Heart left ventricle (tissue), 16 donors: ENCODE measurements around the gene XG. TPM values are rescaled to one million over a fixed set of nuclear protein-coding genes. Genes with fewer than 3 reads are reported as not detected.
A peak's percentile ranks its signal among the peaks of the same experiment; 100 is the strongest.

ENCODE experiments used
- ATAC-seq, 4 donors: fragments of 200-7000 bp; cut with Tn5 transposase; one replicate each; pipeline ENCODE4 v1.9.1; 2020 to 2022; ENCODE audit warnings: moderate library complexity in 4 of 4, mild to moderate bottlenecking in 3 of 4, moderate number of reproducible peaks in 1 of 4
- DNase-seq, 5 donors: peaks; one replicate each; pipeline ENCODE4 v3.0.0-alpha.2; 2020
- H3K27ac ChIP-seq, 12 donors: fragments of 200-600 bp; sonication (generic) in 4 of 12; one replicate each; pipeline versions ENCODE4 v1.5.0 to v1.8.0; 2016 to 2022; ENCODE audit warnings: mild to moderate bottlenecking in 2 of 12
- H3K27me3 ChIP-seq, 9 donors: fragments of 200-600 bp; sonication (generic) in 2 of 9; one replicate each; pipeline versions ENCODE4 v1.5.1 to v1.8.0; 2016 to 2022; ENCODE audit warnings: mild to moderate bottlenecking in 3 of 9
- H3K36me3 ChIP-seq, 9 donors: fragments of 200-600 bp; sonication (generic) in 2 of 9; one replicate each; pipeline versions ENCODE4 v1.5.0 to v1.8.0; 2018 to 2022; ENCODE audit warnings: mild to moderate bottlenecking in 2 of 9
- H3K4me1 ChIP-seq, 12 donors: fragments of 200-600 bp; sonication (generic) in 4 of 12; one replicate each; pipeline versions ENCODE4 v1.5.0 to v1.8.0; 2016 to 2022; ENCODE audit warnings: mild to moderate bottlenecking in 3 of 12
- H3K4me3 ChIP-seq, 12 donors: fragments of 200-600 bp; sonication (generic) in 4 of 12; one replicate each; pipeline versions ENCODE4 v1.5.0 to v1.8.0; 2017 to 2022; ENCODE audit warnings: mild to moderate bottlenecking in 9 of 12, moderate library complexity in 4 of 12
- H3K9me3 ChIP-seq, 12 donors: fragments of 200-600 bp; sonication (generic) in 4 of 12; one replicate each; pipeline versions ENCODE4 v1.5.0 to v1.8.0; 2016 to 2022; ENCODE audit warnings: mild to moderate bottlenecking in 1 of 12
- CTCF ChIP-seq, 12 donors: fragments of 200-600 bp; sonication (generic) in 4 of 12; IDR thresholded peaks; one replicate each; pipeline versions ENCODE4 v1.5.0 to v1.8.0; 2018 to 2022; ENCODE audit warnings: antibody characterized with exemption in 12 of 12, mild to moderate bottlenecking in 5 of 12
- POLR2A ChIP-seq, 2 donors: fragments of 450-650 bp; IDR thresholded peaks; one replicate each; pipeline ENCODE4 v1.6.1; 2017; ENCODE audit warnings: antibody characterized with exemption in 2 of 2, mild to moderate bottlenecking in 2 of 2, moderate library complexity in 2 of 2
- WGBS, 4 donors: extraction: QIAGEN DNeasy Blood & Tissue Kit in 2 of 4; methylation state at CpG; one replicate each; pipeline versions ENCODE4 v1.1.5 to v1.1.7; 2013 to 2018; 5-methylcytosine and 5-hydroxymethylcytosine counted together
- intact Hi-C, 10 donors: fragments of 100-400 bp; cut with DNase I; formaldehyde crosslinking; loops; one replicate each; pipeline versions ENCODE4 v1.11.1 to v1.14.2; 2022
- polyA plus RNA-seq, 2 donors: library from polyadenylated mRNA; stranded (reverse); fragments of 200-250 nt; gene quantifications; one replicate each; pipeline ENCODE4 v1.2.3, GENCODE V29; 2013
- total RNA-seq, 9 donors: library from RNA; depleted of rRNA in 2 of 9; stranded (reverse); fragments of >200 nt in 2 of 9; fragmentation: NEBNext Ultra II Directional in 3 of 9; extraction: Animal tissue kit (Norgen Biotek cat#: 25700) in 3 of 9; gene quantifications; one replicate each; pipeline versions ENCODE4 v1.1.0 to v1.2.4, GENCODE V29; 2016 to 2023
- donor health status: ischemic (EF 13 %, LVEDD 7.1; RV severe dilation, severe dysfunction).
- donor health status: healthy with polysubstance abuse.
- donor health status: DM: no; HTN: yes; CAD: no.
- donor health status: DM: no; HTN: no; CAD: no.
- donor health status: ischemic (EF 25% LVEDD 6.9; RV normal size, moderate dysfunction).
- donor health status: ischemic (EF 25% LVEDD 5.7; RV mildly dilated, moderate dysfunction).
- donor health status: healthy.
- donor health status: DM: yes; HTN: yes; CAD: no.
- donor health status: ischemic (EF 35%, LVEDD 5.7; RV mildly dilated, moderate dysfunction).
- donor health status: nonischemic (EF 11% LVEDD 7.7; RV severe dilation, severe dysfunction).
- donor health status: DM: yes; HTN: yes; CAD: no.
- donor health status: PGD.
- donor health status: ischemic (EF 29% LVEDD 5.4; RV normal size, mild dysfunction).
- donor health status: nonischemic (EF 23%, LVEDD 6.1; RV moderate dilation, normal function).

The XG gene
- total and polyA plus RNA-seq, 11 donors, result 0.06 to 0.85 (median 0.54) TPM; not detected in 3

- Histone ChIP-seq H3K27ac (no peak overlapping the region), H3K9me3 (no peaks in the 10 kb centered on the region), H3K4me3 (no peak overlapping the region), H3K27me3 (peaks cover 0 to 6% (median 0%) of the 10 kb centered on the region in 9 donors), H3K36me3 (no peaks in the 10 kb centered on the region), H3K4me1 (no peaks in the 10 kb centered on the region)
- no peak for ATAC-seq
- no peak for TF ChIP-seq POLR2A (IDR thresholded peaks at IDR 0.05)
- TF ChIP-seq CTCF (IDR thresholded peaks at IDR 0.05), result peak; percentile 13 to 54 (median 40)
- WGBS, 4 donors, result 36 to 56% (median 50%) methylated on average over 9 of the region's 9 CpGs
- intact Hi-C loops, result loop anchor here in 4 of 10 donors (5.0 to 10.0 kb wide), 5 partner anchors 115 to 1365 kb away; partner anchors contain the start of gene ASMTL (in 1 of the 4)
- no peak for DNase-seq
These were observed 67.7 kb downstream of the XG start for GRCh38 chrX:2819345-2820135.

DNA sequence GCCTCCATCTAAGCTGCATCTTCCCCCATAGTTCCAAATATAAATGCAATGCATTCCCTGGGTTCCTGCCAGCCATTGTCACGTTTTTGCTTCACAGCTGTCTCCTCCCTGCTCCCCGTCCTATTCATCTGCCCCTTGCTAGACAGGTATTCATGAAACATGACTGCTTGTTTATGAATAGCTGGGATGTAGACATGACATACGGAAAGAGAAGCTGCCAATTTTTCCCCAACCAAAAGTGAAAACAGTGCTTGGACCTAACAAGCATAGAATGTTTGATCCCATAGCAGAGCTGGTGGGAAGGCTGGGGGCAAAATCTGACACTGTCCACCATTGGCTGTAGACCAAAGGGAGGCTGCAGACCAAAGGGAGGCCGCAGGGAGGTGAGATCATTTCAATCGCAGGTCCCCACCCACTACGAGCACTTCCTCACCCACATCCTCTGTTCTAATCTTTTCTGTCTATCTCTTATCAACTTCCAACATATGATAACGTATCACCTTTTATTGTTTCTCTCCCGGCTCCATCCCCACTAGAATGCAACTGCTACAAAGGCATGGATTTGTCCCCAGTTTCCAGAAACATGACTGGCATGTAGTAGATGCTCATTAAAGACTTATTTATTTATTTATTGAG, 68.4 kb downstream of the XG start:
- Histone ChIP-seq H3K9me3 (no peaks in the 10 kb centered on the region), H3K27me3 (peaks cover 0 to 6% (median 0%) of the 10 kb centered on the region in 9 donors), H3K4me1 (no peaks in the 10 kb centered on the region), H3K36me3 (no peaks in the 10 kb centered on the region), H3K27ac (no peak overlapping the region), H3K4me3 (no peak overlapping the region)
- TF ChIP-seq CTCF (IDR thresholded peaks at IDR 0.05) (no peak), POLR2A (IDR thresholded peaks at IDR 0.05) (no peak)
- intact Hi-C loops, result loop anchor here in 1 of 10 donors (5.0 kb wide), 1 partner anchor 173 kb away; no protein-coding TSS in a partner anchor
- WGBS, 4 donors, result 38 to 57% (median 47%) methylated on average over 8 of the region's 8 CpGs
- no peak for ATAC-seq
- DNase-seq, result no peak

GRCh38 chrX:2823795-2824386, 72.1 kb downstream of the XG start:
- Histone ChIP-seq H3K9me3 (no peaks in the 10 kb centered on the region), H3K27ac (no peak overlapping the region), H3K27me3 (peaks cover 0 to 18% (median 0%) of the 10 kb centered on the region in 9 donors), H3K4me1 (peaks cover 0 to 6% (median 0%) of the 10 kb centered on the region in 12 donors), H3K4me3 (no peak overlapping the region), H3K36me3 (no peaks in the 10 kb centered on the region)
- no peak for DNase-seq
- 52 to 60% (median 55%) methylated on average over 13 of the region's 13 CpGs for WGBS, 4 donors
- intact Hi-C loops, result loop anchor here in 1 of 10 donors (5.0 kb wide), 1 partner anchor 177 kb away; no protein-coding TSS in a partner anchor
- TF ChIP-seq CTCF (IDR thresholded peaks at IDR 0.05), result no peak
- TF ChIP-seq POLR2A (IDR thresholded peaks at IDR 0.05), result no peak
- ATAC-seq, result no peak

GRCh38 chrX:2824886-2825285, 73.0 kb downstream of the XG start:
- Histone ChIP-seq H3K9me3 (no peaks in the 10 kb centered on the region), H3K4me3 (no peak overlapping the region), H3K27me3 (peaks cover 0 to 23% (median 0%) of the 10 kb centered on the region in 9 donors), H3K4me1 (peaks cover 0 to 16% (median 0%) of the 10 kb centered on the region in 12 donors), H3K36me3 (no peaks in the 10 kb centered on the region), H3K27ac (no peak overlapping the region)
- ATAC-seq (no peak), DNase-seq (no peak)
- intact Hi-C loops, result loop anchor here in 1 of 10 donors (5.0 kb wide), 1 partner anchor 178 kb away; no protein-coding TSS in a partner anchor
- TF ChIP-seq POLR2A (IDR thresholded peaks at IDR 0.05) (no peak), CTCF (IDR thresholded peaks at IDR 0.05) (no peak)
